ENCODE measurements around the gene NIPBL. TPM values are rescaled to one million over a fixed set of nuclear protein-coding genes. Genes with fewer than 3 reads are reported as not detected.
"Not testable (repeated sequence)": the region's sequence is repeated elsewhere in the genome, so short reads cannot be mapped to it uniquely, and the experiment has no call there.

Gene NIPBL
- polyA plus RNA-seq, 1 experiment = 37.0 TPM

DNA sequence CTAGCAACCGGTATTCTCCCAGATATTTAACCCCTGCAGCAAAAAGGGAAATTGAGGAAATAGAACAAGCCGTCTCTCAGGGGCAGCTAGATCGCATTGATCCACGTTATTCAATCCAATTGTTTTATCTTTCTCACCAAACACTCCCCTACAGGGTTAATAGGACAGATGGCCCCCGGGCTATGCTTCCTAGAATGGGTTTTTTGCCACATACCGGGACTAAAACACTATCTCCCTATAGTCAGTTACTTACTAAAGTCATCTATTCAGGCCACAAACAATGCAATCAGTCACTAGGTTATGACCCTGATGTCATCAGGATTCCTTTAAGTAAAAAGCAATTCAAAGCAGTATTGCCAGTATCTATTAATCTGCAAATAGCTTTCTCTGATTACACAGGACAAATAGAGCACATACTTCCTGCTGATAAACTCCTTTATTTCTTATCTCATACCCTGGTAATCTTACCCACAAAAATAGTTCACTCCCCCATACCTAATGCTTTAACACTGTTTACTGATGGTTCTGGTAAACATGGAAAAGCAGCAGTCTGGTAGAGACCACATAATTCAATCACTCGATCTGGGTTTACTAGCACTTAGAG is 213.7 kb downstream of the NIPBL start:
- no peak for DNase-seq (ENCODE audit: low read depth, low spot score)
- CTCF ChIA-PET = no interaction called here
- Histone ChIP-seq H3K9me3 (ENCODE audit: control insufficient read depth, insufficient read depth, low read length) (no peaks in the 10 kb centered on the region), H3K4me3 (ENCODE audit: low read depth, low read length) (no peak overlapping the region), H3K27me3 (ENCODE audit: control insufficient read depth, insufficient read depth, low read length) (no peaks in the 10 kb centered on the region), H3K27ac (ENCODE audit: low read depth, low read length) (no peak overlapping the region)
- POLR2A ChIA-PET = no interaction called here
- TF ChIP-seq CTCF (IDR thresholded peaks at IDR 0.05; ENCODE audit: low read depth, low read length) = no peak

DNA sequence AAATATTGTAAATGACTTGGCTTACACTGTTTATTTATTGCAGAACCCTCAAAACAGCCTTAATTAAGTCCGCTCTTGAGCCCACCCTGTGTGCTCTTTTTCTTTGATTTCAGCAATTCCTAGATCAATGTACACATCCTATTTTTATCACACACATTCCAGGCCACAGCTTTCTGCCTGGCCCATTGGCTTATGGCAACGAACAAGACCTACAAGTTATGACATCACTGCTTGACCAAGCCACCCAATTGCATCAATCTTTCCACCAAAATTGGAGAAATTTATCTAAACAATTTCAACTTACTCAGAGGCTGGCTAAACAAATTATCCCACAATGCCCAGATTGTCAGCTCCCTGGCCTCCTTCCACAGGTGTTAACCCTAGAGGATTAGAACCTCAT is 214.2 kb downstream of the NIPBL start:
- no peak overlapping the region for H3K27ac ChIP-seq (ENCODE audit: low read depth, low read length)
- no peak for TF ChIP-seq CTCF (IDR thresholded peaks at IDR 0.05; ENCODE audit: low read depth, low read length)
- H3K9me3 ChIP-seq (ENCODE audit: control insufficient read depth, insufficient read depth, low read length) = no peaks in the 10 kb centered on the region
- CTCF ChIA-PET = no interaction called here
- no peak overlapping the region for H3K4me3 ChIP-seq (ENCODE audit: low read depth, low read length)
- H3K27me3 ChIP-seq (ENCODE audit: control insufficient read depth, insufficient read depth, low read length) = no peaks in the 10 kb centered on the region
- peak; percentile 7 for DNase-seq (ENCODE audit: low read depth, low spot score)
- POLR2A ChIA-PET = no interaction called here

GRCh38 chr5:37093795-37094194 is 217.2 kb downstream of the NIPBL start:
- DNase-seq (ENCODE audit: low read depth, low spot score); H3K27ac ChIP-seq (ENCODE audit: low read depth, low read length); H3K4me3 ChIP-seq (ENCODE audit: low read depth, low read length); H3K9me3 ChIP-seq (ENCODE audit: control insufficient read depth, insufficient read depth, low read length); CTCF ChIA-PET; H3K27me3 ChIP-seq (ENCODE audit: control insufficient read depth, insufficient read depth, low read length); POLR2A ChIA-PET: not testable (repeated sequence)

DNA sequence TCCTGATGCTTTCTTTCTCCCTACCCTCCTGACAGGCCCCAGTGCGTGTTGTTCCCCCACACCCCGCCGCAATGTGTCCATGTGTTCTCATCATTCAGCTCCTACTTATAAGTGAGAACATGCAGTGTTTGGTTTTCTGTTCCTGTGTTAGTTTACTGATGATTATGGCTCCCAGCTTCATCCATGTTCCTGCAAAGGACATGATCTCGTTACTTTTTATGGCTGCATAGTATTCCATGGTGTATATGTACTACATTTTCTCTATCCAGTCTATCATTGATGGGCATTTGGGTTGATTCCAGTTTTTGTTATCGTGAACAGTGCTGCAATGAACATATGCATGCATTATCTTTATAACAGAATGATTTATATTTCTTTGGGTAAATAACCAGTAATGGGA is 222.7 kb downstream of the NIPBL start:
- DNase-seq (ENCODE audit: low read depth, low spot score); H3K4me3 ChIP-seq (ENCODE audit: low read depth, low read length); H3K9me3 ChIP-seq (ENCODE audit: control insufficient read depth, insufficient read depth, low read length); H3K27ac ChIP-seq (ENCODE audit: low read depth, low read length); POLR2A ChIA-PET; CTCF ChIA-PET; H3K27me3 ChIP-seq (ENCODE audit: control insufficient read depth, insufficient read depth, low read length): not testable (repeated sequence)

DNA sequence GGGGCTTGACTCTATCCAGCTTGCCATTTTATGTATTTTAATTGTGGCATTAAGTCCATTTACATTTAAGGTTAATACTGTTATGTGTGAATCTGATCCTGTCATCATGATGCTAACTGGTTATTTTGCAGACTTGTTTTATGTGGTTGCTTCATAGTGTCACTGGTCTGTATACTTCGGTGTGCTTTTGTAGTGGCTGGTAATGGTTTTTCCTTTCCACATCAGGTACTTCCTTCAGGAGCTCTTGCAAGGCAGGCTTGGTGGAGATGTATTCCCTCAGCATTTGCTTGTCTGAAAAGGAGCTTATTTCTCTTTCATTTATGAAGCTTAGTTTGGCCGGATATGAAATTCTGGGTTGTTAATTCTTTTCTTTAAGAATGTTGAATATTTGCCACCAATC is 226.7 kb downstream of the NIPBL start:
- ChIA-PET POLR2A (no interaction called here), CTCF (interaction anchor here (1.2 kb wide), 1 partner anchor 10 kb away, joined by 3 read pairs; no protein-coding TSS in a partner anchor)
- Histone ChIP-seq H3K27me3 (ENCODE audit: control insufficient read depth, insufficient read depth, low read length) (no peaks in the 10 kb centered on the region), H3K9me3 (ENCODE audit: control insufficient read depth, insufficient read depth, low read length) (no peaks in the 10 kb centered on the region), H3K4me3 (ENCODE audit: low read depth, low read length) (no peak overlapping the region), H3K27ac (ENCODE audit: low read depth, low read length) (no peak overlapping the region)
- no peak for TF ChIP-seq CTCF (IDR thresholded peaks at IDR 0.05; ENCODE audit: low read depth, low read length)
- DNase-seq (ENCODE audit: low read depth, low spot score) = no peak

DNA sequence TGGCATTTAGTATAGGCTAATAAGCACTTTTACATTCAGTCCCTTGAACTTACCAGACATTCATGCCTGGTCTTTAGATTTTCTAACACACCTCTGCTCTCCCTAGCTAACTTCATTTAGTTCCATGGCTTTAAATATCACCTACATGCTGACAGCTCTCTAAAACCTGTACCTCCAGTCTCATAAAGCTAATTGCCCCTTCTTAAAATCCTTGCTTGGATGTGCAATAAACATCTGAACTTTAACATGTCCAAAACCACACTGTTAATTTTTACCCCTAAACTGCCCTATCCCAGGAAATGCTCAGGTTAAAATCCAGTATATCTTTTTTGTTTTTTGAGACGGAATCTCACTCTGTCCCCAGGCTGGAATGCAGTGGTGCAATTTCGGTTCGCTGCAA is 232.8 kb downstream of the NIPBL start:
- no peaks in the 10 kb centered on the region for H3K9me3 ChIP-seq (ENCODE audit: control insufficient read depth, insufficient read depth, low read length)
- DNase-seq (ENCODE audit: low read depth, low spot score) = no peak
- no peaks in the 10 kb centered on the region for H3K27me3 ChIP-seq (ENCODE audit: control insufficient read depth, insufficient read depth, low read length)
- no peak overlapping the region for H3K4me3 ChIP-seq (ENCODE audit: low read depth, low read length)
- CTCF ChIA-PET = no interaction called here
- H3K27ac ChIP-seq (ENCODE audit: low read depth, low read length) = no peak overlapping the region
- POLR2A ChIA-PET = no interaction called here
- no peak for TF ChIP-seq CTCF (IDR thresholded peaks at IDR 0.05; ENCODE audit: low read depth, low read length)
